Heart left ventricle (tissue), 16 donors: ENCODE data around the gene KTN1. TPM values are rescaled to one million over a fixed set of nuclear protein-coding genes. Genes with fewer than 3 reads are reported as not detected.

Source experiments
- ATAC-seq, 4 donors: fragments of 200-7000 bp; cut with Tn5 transposase; one replicate each; pipeline ENCODE4 v1.9.1; 2020 to 2022; ENCODE audit warnings: moderate library complexity in 4 of 4, mild to moderate bottlenecking in 3 of 4, moderate number of reproducible peaks in 1 of 4
- DNase-seq, 5 donors: peaks; one replicate each; pipeline ENCODE4 v3.0.0-alpha.2; 2020
- H3K27ac ChIP-seq, 12 donors: fragments of 200-600 bp; sonication (generic) in 4 of 12; one replicate each; pipeline versions ENCODE4 v1.5.0 to v1.8.0; 2016 to 2022; ENCODE audit warnings: mild to moderate bottlenecking in 2 of 12
- H3K27me3 ChIP-seq, 9 donors: fragments of 200-600 bp; sonication (generic) in 2 of 9; one replicate each; pipeline versions ENCODE4 v1.5.1 to v1.8.0; 2016 to 2022; ENCODE audit warnings: mild to moderate bottlenecking in 3 of 9
- H3K36me3 ChIP-seq, 9 donors: fragments of 200-600 bp; sonication (generic) in 2 of 9; one replicate each; pipeline versions ENCODE4 v1.5.0 to v1.8.0; 2018 to 2022; ENCODE audit warnings: mild to moderate bottlenecking in 2 of 9
- H3K4me1 ChIP-seq, 12 donors: fragments of 200-600 bp; sonication (generic) in 4 of 12; one replicate each; pipeline versions ENCODE4 v1.5.0 to v1.8.0; 2016 to 2022; ENCODE audit warnings: mild to moderate bottlenecking in 3 of 12
- H3K4me3 ChIP-seq, 12 donors: fragments of 200-600 bp; sonication (generic) in 4 of 12; one replicate each; pipeline versions ENCODE4 v1.5.0 to v1.8.0; 2017 to 2022; ENCODE audit warnings: mild to moderate bottlenecking in 9 of 12, moderate library complexity in 4 of 12
- H3K9me3 ChIP-seq, 12 donors: fragments of 200-600 bp; sonication (generic) in 4 of 12; one replicate each; pipeline versions ENCODE4 v1.5.0 to v1.8.0; 2016 to 2022; ENCODE audit warnings: mild to moderate bottlenecking in 1 of 12
- POLR2A ChIP-seq, 2 donors: fragments of 450-650 bp; IDR thresholded peaks; one replicate each; pipeline ENCODE4 v1.6.1; 2017; ENCODE audit warnings: antibody characterized with exemption in 2 of 2, mild to moderate bottlenecking in 2 of 2, moderate library complexity in 2 of 2
- WGBS, 4 donors: extraction: QIAGEN DNeasy Blood & Tissue Kit in 2 of 4; methylation state at CpG; one replicate each; pipeline versions ENCODE4 v1.1.5 to v1.1.7; 2013 to 2018; 5-methylcytosine and 5-hydroxymethylcytosine counted together
- intact Hi-C, 10 donors: fragments of 100-400 bp; cut with DNase I; formaldehyde crosslinking; loops; one replicate each; pipeline versions ENCODE4 v1.11.1 to v1.14.2; 2022
- polyA plus RNA-seq, 2 donors: library from polyadenylated mRNA; stranded (reverse); fragments of 200-250 nt; gene quantifications; one replicate each; pipeline ENCODE4 v1.2.3, GENCODE V29; 2013
- total RNA-seq, 9 donors: library from RNA; depleted of rRNA in 2 of 9; stranded (reverse); fragments of >200 nt in 2 of 9; fragmentation: NEBNext Ultra II Directional in 3 of 9; extraction: Animal tissue kit (Norgen Biotek cat#: 25700) in 3 of 9; gene quantifications; one replicate each; pipeline versions ENCODE4 v1.1.0 to v1.2.4, GENCODE V29; 2016 to 2023
- TF ChIP-seq, protein P1 (sequence below), 12 donors: fragments of 200-600 bp; sonication (generic) in 4 of 12; IDR thresholded peaks; one replicate each; pipeline versions ENCODE4 v1.5.0 to v1.8.0; 2018 to 2022; ENCODE audit warnings: antibody characterized with exemption in 12 of 12, mild to moderate bottlenecking in 5 of 12
- donor health status: ischemic (EF 13 %, LVEDD 7.1; RV severe dilation, severe dysfunction).
- donor health status: healthy with polysubstance abuse.
- donor health status: DM: no; HTN: yes; CAD: no.
- donor health status: DM: no; HTN: no; CAD: no.
- donor health status: ischemic (EF 25% LVEDD 6.9; RV normal size, moderate dysfunction).
- donor health status: ischemic (EF 25% LVEDD 5.7; RV mildly dilated, moderate dysfunction).
- donor health status: healthy.
- donor health status: DM: yes; HTN: yes; CAD: no.
- donor health status: ischemic (EF 35%, LVEDD 5.7; RV mildly dilated, moderate dysfunction).
- donor health status: nonischemic (EF 11% LVEDD 7.7; RV severe dilation, severe dysfunction).
- donor health status: DM: yes; HTN: yes; CAD: no.
- donor health status: PGD.
- donor health status: ischemic (EF 29% LVEDD 5.4; RV normal size, mild dysfunction).
- donor health status: nonischemic (EF 23%, LVEDD 6.1; RV moderate dilation, normal function).

The KTN1 gene
- total and polyA plus RNA-seq, 11 donors = 150 to 340 (median 249) TPM

DNA sequence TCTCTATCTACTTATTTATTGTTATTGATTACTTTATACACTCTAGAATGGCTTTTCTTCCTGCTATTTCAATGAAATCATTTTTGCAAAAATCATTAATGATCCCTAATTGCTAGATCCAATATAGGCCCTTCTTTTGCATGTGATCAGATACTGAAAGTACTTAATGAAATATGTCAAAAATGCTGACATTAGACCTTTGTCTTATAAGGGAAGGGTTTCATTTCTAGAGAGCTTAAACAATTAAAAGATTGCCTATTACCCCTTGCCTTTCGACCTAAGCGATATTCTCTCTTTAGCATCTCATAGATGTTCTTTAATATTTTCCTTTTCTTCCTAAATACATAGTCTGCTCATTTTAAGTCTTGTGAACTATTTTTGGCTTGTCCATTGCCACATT is 101.1 kb downstream of the KTN1 start:
- WGBS, 4 donors = 93 to 94% (median 94%) methylated on average over 2 of the region's 2 CpGs
- TF ChIP-seq, protein P1, sequence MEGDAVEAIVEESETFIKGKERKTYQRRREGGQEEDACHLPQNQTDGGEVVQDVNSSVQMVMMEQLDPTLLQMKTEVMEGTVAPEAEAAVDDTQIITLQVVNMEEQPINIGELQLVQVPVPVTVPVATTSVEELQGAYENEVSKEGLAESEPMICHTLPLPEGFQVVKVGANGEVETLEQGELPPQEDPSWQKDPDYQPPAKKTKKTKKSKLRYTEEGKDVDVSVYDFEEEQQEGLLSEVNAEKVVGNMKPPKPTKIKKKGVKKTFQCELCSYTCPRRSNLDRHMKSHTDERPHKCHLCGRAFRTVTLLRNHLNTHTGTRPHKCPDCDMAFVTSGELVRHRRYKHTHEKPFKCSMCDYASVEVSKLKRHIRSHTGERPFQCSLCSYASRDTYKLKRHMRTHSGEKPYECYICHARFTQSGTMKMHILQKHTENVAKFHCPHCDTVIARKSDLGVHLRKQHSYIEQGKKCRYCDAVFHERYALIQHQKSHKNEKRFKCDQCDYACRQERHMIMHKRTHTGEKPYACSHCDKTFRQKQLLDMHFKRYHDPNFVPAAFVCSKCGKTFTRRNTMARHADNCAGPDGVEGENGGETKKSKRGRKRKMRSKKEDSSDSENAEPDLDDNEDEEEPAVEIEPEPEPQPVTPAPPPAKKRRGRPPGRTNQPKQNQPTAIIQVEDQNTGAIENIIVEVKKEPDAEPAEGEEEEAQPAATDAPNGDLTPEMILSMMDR (IDR thresholded peaks at IDR 0.05) = no peak
- no peak for TF ChIP-seq POLR2A (IDR thresholded peaks at IDR 0.05)
- H3K36me3 ChIP-seq = peaks cover 0 to 100% (median 99%) of the 10 kb centered on the region in 9 donors

DNA sequence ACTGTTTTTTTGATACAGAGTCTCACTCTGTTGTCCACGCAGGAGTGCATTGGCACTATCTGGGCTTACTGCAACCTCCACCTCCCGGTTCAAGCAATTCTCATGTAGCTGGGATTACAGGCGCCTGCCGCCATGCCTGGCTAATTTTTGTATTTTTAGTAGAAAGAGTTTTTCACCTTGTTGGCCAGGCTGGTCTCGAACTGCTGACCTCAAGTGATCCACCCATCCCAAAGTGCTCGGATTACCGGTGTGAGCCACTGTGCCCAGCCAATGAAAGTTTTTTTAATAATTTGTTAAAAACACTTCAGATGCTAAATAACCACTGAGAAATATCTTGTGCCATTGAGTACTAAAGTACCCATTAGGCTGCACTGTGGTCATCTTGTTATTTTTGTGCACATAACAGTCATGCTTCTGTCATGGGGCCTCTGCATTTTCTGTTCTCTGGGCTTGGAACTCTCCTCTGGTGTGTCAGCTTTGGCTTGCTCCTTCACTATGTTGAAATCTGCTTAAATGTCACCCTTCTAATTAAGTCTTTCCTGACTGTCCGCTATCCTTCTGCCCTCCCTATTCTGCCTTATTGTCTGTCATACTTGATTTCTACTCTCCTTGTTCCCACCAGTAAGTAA is 105.1 kb downstream of the KTN1 start:
- TF ChIP-seq, protein P1 (IDR thresholded peaks at IDR 0.05) = no peak
- no peak for TF ChIP-seq POLR2A (IDR thresholded peaks at IDR 0.05)
- 82 to 90% (median 85%) methylated on average over 8 of the region's 8 CpGs for WGBS, 4 donors
- DNase-seq (peak in 1 of 5 donors; percentile 31), ATAC-seq (peak; percentile 57 to 89 (median 82))
- Histone ChIP-seq H3K27me3 (no peaks in the 10 kb centered on the region), H3K36me3 (peaks cover 0 to 76% (median 65%) of the 10 kb centered on the region in 9 donors), H3K9me3 (no peaks in the 10 kb centered on the region), H3K27ac (peak overlapping the region in 4 of 12 donors; percentile 20 to 39 (median 27)), H3K4me3 (no peak overlapping the region), H3K4me1 (peaks cover 0 to 24% (median 6%) of the 10 kb centered on the region in 12 donors)
- intact Hi-C loops = no loop called here

More for the DNA sequence above, 101.1 kb downstream of the KTN1 start:
- H3K27me3 ChIP-seq = no peaks in the 10 kb centered on the region
- no peak overlapping the region for H3K4me3 ChIP-seq
- ATAC-seq (no peak), DNase-seq (no peak)
- intact Hi-C loops = no loop called here
- H3K9me3 ChIP-seq = no peaks in the 10 kb centered on the region
- peak overlapping the region in 3 of 12 donors; percentile 3 to 16 (median 5) for H3K27ac ChIP-seq
- peaks cover 0 to 32% (median 6%) of the 10 kb centered on the region in 12 donors for H3K4me1 ChIP-seq

DNA sequence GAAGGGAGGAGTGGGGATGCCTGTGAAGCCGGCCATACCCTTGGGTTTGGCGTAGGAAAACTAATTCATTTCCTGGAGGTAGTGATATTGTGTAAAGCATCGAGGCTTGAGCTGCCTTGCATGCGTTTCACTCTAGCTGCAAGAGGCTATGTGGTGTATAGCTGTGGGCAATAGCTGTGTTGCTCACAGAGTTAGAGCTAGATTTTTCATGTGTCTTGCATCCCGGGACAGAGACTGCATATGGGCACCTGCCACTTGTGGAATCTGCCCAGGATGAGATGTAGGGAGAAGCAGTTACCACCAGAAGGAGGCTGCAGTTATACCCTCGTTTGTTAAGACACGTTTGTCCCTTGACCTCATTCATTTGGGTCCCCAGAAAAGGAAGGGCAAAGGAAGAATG is 106.7 kb downstream of the KTN1 start:
- DNase-seq = no peak
- intact Hi-C loops = no loop called here
- H3K4me3 ChIP-seq = no peak overlapping the region
- H3K36me3 ChIP-seq = peaks cover 0 to 60% (median 48%) of the 10 kb centered on the region in 9 donors
- H3K9me3 ChIP-seq = no peaks in the 10 kb centered on the region
- TF ChIP-seq POLR2A (IDR thresholded peaks at IDR 0.05) = no peak
- TF ChIP-seq, protein P1 (IDR thresholded peaks at IDR 0.05) = no peak
- WGBS, 4 donors = 82 to 91% (median 88%) methylated on average over 7 of the region's 7 CpGs
- H3K27me3 ChIP-seq = no peaks in the 10 kb centered on the region
- peaks cover 0 to 15% (median 0%) of the 10 kb centered on the region in 12 donors for H3K4me1 ChIP-seq
- ATAC-seq = peak in 3 of 4 donors; percentile 10 to 33 (median 17)
- no peak overlapping the region for H3K27ac ChIP-seq

DNA sequence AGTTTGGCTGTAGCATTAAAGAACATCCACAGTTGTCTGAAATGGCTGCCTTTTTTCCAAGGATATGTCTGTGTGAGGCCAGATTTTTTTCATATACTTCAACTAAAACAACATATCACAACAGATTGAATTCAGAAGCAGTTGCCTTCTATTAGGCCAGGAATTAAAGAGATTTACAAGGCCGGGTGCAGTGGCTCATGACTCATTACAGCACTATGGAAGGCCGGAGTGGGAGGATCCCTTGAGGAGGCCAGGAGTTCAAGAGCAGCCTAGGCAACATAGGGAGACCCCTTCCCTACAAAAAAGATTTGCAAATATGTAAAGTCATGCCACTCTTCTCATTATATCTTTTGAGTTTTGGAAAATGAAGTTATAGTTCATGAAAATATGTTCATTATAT is 108.6 kb downstream of the KTN1 start:
- H3K4me1 ChIP-seq = peaks cover 0 to 15% (median 0%) of the 10 kb centered on the region in 12 donors
- H3K27me3 ChIP-seq = no peaks in the 10 kb centered on the region
- intact Hi-C loops = no loop called here
- DNase-seq (no peak), ATAC-seq (no peak)
- no peak overlapping the region for H3K4me3 ChIP-seq
- no peak overlapping the region for H3K27ac ChIP-seq
- peaks cover 0 to 41% (median 30%) of the 10 kb centered on the region in 9 donors for H3K36me3 ChIP-seq
- no peaks in the 10 kb centered on the region for H3K9me3 ChIP-seq
- 88 to 96% (median 93%) methylated on average over 2 of the region's 2 CpGs for WGBS, 4 donors
- TF ChIP-seq, protein P1 (IDR thresholded peaks at IDR 0.05) = no peak
